GM12801 (cell line): Measurements from ENCODE around the gene LPP.

Source experiments
- TF ChIP-seq, protein P1 (sequence below): IDR thresholded peaks from one replicate; pipeline ENCODE4 v1.5.1; 2011; ENCODE audit warnings: control low read depth; ENCODE audit not compliant: insufficient read length; ENCODE audit errors: extremely low read depth

Gene LPP

DNA sequence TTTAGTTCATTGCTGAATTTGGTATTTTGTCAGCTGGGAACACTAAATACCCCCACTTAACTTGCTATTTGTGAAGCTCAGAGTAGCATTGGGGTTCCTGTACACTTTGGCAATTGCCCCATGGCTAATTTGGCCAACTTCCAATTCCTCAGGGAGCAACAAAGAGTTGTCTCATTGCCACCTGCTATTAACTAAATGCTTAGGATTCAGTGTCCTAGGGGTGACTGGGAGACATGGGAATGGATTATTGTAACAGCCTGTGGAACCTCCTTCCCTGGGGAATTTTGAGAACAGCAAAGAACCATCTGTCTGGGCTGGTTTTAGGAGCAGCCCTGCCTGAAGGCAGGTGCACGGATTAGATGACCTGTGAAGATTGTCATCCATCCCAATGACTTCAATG, 580.4 kb downstream of the LPP start:
- TF ChIP-seq, protein P1, sequence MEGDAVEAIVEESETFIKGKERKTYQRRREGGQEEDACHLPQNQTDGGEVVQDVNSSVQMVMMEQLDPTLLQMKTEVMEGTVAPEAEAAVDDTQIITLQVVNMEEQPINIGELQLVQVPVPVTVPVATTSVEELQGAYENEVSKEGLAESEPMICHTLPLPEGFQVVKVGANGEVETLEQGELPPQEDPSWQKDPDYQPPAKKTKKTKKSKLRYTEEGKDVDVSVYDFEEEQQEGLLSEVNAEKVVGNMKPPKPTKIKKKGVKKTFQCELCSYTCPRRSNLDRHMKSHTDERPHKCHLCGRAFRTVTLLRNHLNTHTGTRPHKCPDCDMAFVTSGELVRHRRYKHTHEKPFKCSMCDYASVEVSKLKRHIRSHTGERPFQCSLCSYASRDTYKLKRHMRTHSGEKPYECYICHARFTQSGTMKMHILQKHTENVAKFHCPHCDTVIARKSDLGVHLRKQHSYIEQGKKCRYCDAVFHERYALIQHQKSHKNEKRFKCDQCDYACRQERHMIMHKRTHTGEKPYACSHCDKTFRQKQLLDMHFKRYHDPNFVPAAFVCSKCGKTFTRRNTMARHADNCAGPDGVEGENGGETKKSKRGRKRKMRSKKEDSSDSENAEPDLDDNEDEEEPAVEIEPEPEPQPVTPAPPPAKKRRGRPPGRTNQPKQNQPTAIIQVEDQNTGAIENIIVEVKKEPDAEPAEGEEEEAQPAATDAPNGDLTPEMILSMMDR = no peak

DNA sequence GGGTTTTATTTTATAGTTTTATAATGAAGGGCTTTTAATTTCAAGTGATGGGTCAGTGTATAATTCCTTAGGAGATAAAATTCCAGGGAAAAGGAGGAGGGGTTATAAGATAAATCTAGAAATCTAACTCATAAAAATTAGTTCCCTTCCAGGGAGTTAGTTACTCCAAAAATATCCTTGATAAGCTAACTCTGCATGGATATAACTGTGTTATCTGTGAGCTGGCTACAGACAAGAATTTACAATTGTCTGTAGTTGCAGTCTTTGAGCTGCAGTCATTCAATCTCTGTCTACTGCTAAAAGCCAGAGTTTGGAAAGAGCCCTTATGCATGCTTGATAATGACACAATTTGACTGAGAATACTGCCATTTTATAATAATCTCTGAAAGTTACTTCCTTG, 585.6 kb downstream of the LPP start:
- TF ChIP-seq, protein P1 = no peak

DNA sequence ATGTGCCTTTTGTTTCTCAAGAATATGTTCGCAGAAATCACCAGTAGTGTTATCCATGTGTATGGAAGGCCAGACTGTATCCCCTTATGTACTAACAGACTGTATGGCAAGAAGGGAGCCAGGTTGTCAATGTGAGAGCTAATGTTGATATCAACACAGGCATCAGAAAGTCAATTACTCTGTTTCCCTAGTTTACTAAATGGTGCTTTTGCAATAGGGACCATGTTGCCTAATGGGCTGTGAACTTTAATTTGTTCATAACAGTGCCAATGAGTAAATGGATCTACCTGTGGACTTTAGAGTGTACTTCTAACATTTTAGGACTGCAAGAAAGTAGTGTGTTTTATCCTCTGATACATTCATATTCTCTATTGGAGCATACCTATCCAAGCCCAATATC, 586.1 kb downstream of the LPP start:
- TF ChIP-seq, protein P1 = no peak

DNA sequence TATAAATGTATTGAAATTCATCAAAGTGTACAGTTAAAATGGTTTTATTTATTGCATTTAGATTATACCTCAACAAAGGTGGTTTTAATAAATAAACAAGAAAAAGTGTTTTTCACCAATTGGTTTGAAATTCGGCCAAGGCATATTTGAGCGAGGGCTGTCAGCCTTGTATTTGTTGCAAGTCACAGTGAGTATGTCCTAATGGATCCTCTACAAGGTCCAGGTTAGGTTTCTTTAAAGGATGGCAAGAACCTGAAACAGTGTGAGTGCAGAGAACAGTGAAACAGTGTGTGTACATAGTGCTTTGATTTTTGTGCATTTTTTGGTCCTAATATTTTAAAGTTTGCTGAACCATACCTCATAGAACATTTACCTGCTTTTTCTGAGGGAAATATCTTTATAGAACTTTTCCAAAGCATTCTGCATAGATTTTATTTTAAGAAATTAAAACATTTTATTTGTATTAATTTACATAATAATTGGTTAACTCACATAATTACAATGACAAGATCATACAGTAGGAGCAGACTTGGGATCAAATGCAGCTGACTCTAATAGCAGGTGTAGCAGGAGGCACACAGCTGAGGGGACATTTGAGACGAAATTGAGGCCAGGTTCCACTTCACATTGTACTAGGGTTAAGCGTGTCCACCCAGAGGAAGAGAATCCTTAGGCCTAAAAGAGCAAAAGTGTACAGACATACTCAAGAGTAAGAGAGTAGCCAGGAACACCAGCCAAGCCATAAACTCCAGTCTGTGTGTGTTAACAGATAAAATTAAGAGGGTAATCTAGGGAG, 589.0 kb downstream of the LPP start:
- TF ChIP-seq, protein P1 = no peak

DNA sequence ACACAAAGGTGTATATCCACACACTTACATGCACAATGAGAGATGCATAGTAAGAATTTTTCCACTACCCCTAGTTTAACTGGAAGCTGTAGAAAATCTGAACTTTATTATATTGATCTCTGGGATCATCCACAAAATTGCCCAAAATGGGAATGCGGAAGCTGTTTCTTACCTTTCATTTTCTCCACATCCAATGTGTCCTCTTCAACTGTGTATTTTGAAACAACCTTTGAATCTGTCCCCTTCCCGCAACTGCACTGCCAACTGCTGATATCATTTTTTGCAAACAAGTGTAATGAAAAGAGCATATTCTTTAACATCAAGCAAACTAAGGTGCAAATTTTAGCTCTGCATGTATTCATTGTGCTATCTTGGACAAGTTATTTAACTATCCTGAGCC, 590.2 kb downstream of the LPP start:
- TF ChIP-seq, protein P1 = no peak

DNA sequence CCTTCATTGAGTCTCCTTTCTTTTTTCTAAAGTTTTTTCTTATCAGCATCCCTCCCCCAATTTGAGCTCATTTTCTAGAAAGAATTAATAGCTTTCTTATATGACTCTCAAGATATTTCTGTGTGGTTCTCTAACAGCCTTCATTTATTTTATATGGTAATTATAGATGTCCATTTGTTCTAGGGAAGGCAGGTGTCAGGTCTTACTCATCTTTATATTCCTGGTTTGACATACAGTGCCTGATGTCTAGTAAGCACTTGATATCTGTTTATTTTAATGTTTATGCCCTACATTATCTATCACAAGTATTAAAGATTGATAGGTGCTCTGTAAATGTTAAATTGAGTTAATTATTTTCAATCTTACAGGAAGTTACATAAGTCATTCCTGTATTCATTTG, 591.1 kb downstream of the LPP start:
- TF ChIP-seq, protein P1 = no peak

DNA sequence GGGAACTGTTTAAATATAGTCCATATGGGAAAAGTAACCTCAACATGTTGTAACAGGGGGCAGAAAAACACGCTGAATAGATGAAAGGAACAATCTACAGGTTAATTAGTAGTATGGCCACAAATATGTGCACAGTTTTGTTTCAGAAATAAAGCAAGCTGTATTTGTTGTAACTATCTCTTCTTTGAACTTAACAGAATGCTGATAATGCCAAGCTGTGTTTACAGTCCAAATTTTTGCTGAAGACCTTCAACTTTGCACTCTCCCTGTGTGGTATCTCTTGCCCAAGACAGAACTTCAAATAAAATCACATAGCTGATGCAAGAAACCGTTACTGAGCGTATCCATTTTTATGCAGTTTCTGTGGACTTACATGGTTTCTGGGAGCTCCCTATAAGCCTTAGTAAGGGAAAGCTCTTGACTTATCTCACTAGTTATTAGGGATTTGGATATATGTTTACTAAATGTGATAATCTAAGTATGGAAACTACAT, 592.4 kb downstream of the LPP start:
- TF ChIP-seq, protein P1 = no peak
